Measurements from ENCODE around the gene USP44. TPM values are rescaled to one million over a fixed set of nuclear protein-coding genes. Genes with fewer than 3 reads are reported as not detected.

The USP44 gene
- polyA plus RNA-seq, 1 donor from 2014 or later = 3.7 TPM

DNA sequence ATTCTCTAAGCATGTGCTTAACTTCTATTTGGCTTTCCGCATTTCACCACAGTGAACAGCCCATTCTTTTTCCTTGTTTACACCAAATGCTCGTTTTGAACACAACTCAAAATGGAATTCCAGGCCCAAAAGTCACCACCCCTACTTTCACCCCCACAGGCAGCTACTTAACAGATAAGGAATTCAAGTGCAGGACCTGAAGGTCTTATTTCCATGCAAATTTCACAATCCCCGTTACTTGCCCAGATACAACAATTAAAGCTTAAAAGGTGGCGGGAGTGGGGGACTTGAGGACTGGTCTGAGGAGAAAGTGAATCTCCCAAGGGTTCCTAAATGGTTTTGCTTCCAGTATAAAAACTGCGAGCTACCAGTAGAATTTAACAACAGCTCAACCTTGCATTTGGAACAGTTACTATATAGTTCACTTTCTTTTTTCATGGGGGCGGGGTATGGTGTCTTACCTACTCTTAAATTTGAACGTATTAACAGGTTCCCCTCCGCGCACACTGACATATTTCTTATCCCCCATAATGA is 3.7 kb downstream of the USP44 start:
- peak overlapping the region; percentile 92 for H3K4me3 ChIP-seq (ENCODE audit: low read length)
- no peaks in the 10 kb centered on the region for H4K20me1 ChIP-seq (ENCODE audit: insufficient read depth)
- H2AFZ ChIP-seq (ENCODE audit: low read depth, low read length) = peak overlapping the region; percentile 68
- TF ChIP-seq, protein P1, sequence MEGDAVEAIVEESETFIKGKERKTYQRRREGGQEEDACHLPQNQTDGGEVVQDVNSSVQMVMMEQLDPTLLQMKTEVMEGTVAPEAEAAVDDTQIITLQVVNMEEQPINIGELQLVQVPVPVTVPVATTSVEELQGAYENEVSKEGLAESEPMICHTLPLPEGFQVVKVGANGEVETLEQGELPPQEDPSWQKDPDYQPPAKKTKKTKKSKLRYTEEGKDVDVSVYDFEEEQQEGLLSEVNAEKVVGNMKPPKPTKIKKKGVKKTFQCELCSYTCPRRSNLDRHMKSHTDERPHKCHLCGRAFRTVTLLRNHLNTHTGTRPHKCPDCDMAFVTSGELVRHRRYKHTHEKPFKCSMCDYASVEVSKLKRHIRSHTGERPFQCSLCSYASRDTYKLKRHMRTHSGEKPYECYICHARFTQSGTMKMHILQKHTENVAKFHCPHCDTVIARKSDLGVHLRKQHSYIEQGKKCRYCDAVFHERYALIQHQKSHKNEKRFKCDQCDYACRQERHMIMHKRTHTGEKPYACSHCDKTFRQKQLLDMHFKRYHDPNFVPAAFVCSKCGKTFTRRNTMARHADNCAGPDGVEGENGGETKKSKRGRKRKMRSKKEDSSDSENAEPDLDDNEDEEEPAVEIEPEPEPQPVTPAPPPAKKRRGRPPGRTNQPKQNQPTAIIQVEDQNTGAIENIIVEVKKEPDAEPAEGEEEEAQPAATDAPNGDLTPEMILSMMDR (IDR thresholded peaks at IDR 0.05; ENCODE audit: poor library complexity, severe bottlenecking) = no peak
- no peak for TF ChIP-seq RAD21 (conservative IDR thresholded peaks at IDR 0.05)
- TF ChIP-seq EP300 (conservative IDR thresholded peaks at IDR 0.05; ENCODE audit: poor library complexity, severe bottlenecking) = no peak
- no peak for TF ChIP-seq MXI1 (conservative IDR thresholded peaks at IDR 0.05; ENCODE audit: poor library complexity, severe bottlenecking)
- no peak for TF ChIP-seq EZH2 (IDR thresholded peaks at IDR 0.05; ENCODE audit: borderline replicate concordance, insufficient read depth, low read length, poor library complexity, severe bottlenecking)
- no peak for TF ChIP-seq POLR2AphosphoS5 (IDR thresholded peaks at IDR 0.05)
- no peak for TF ChIP-seq TAF1 (IDR thresholded peaks at IDR 0.05; ENCODE audit: low read depth)
- TF ChIP-seq SMC3 (conservative IDR thresholded peaks at IDR 0.05; ENCODE audit: poor library complexity) = no peak
- TF ChIP-seq, protein P2, sequence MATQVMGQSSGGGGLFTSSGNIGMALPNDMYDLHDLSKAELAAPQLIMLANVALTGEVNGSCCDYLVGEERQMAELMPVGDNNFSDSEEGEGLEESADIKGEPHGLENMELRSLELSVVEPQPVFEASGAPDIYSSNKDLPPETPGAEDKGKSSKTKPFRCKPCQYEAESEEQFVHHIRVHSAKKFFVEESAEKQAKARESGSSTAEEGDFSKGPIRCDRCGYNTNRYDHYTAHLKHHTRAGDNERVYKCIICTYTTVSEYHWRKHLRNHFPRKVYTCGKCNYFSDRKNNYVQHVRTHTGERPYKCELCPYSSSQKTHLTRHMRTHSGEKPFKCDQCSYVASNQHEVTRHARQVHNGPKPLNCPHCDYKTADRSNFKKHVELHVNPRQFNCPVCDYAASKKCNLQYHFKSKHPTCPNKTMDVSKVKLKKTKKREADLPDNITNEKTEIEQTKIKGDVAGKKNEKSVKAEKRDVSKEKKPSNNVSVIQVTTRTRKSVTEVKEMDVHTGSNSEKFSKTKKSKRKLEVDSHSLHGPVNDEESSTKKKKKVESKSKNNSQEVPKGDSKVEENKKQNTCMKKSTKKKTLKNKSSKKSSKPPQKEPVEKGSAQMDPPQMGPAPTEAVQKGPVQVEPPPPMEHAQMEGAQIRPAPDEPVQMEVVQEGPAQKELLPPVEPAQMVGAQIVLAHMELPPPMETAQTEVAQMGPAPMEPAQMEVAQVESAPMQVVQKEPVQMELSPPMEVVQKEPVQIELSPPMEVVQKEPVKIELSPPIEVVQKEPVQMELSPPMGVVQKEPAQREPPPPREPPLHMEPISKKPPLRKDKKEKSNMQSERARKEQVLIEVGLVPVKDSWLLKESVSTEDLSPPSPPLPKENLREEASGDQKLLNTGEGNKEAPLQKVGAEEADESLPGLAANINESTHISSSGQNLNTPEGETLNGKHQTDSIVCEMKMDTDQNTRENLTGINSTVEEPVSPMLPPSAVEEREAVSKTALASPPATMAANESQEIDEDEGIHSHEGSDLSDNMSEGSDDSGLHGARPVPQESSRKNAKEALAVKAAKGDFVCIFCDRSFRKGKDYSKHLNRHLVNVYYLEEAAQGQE (IDR thresholded peaks at IDR 0.05; ENCODE audit: borderline replicate concordance) = no peak
- no peaks in the 10 kb centered on the region for H3K36me3 ChIP-seq (ENCODE audit: insufficient read depth, low read length)
- peaks cover 14% of the 10 kb centered on the region for H3K27me3 ChIP-seq (ENCODE audit: insufficient read depth, low read depth, low read length)
- peak overlapping the region; percentile 76 for H3K9ac ChIP-seq (ENCODE audit: low read length)
- H3K9me3 ChIP-seq (ENCODE audit: low read length) = no peaks in the 10 kb centered on the region
- H3K9me2 ChIP-seq (ENCODE audit: insufficient read depth, low read length) = no peaks in the 10 kb centered on the region
- peaks cover 3% of the 10 kb centered on the region for H3F3A ChIP-seq (ENCODE audit: insufficient read depth, low read length, poor library complexity, severe bottlenecking)
- peak overlapping the region; percentile 98 for H3K4me2 ChIP-seq (ENCODE audit: low read length)
- H3K79me2 ChIP-seq (replicated peaks; ENCODE audit: insufficient read depth, low read length) = peaks cover 6% of the 10 kb centered on the region
- H3K27ac ChIP-seq (ENCODE audit: low read length) = no peak overlapping the region

DNA sequence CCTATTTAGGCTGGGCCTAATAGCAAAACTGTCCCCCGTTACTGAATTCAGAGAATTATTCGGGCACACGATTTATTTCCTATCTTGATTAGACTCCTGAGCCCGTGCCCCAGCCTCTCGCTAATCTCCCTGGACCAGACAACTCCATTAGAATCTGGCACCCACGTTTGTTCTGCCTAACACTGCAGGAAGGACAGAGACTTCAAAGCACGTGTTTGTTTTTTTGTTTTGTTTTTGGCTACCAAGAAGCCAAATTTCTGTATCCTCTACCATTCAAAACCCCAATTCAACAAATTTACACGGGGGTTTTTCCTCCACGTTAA is 4.8 kb downstream of the USP44 start:
- Histone ChIP-seq H3F3A (ENCODE audit: insufficient read depth, low read length, poor library complexity, severe bottlenecking) (peaks cover 3% of the 10 kb centered on the region), H4K20me1 (ENCODE audit: insufficient read depth) (no peaks in the 10 kb centered on the region), H3K27ac (ENCODE audit: low read length) (no peak overlapping the region), H3K79me2 (replicated peaks; ENCODE audit: insufficient read depth, low read length) (peaks cover 6% of the 10 kb centered on the region), H3K9me3 (ENCODE audit: low read length) (no peaks in the 10 kb centered on the region), H3K9me2 (ENCODE audit: insufficient read depth, low read length) (no peaks in the 10 kb centered on the region), H3K27me3 (ENCODE audit: insufficient read depth, low read depth, low read length) (peaks cover 14% of the 10 kb centered on the region), H2AFZ (ENCODE audit: low read depth, low read length) (no peak overlapping the region), H3K36me3 (ENCODE audit: insufficient read depth, low read length) (no peaks in the 10 kb centered on the region), H3K4me2 (ENCODE audit: low read length) (no peak overlapping the region), H3K9ac (ENCODE audit: low read length) (no peak overlapping the region), H3K4me3 (ENCODE audit: low read length) (no peak overlapping the region)
- TF ChIP-seq POLR2AphosphoS5 (IDR thresholded peaks at IDR 0.05) (no peak), TAF1 (IDR thresholded peaks at IDR 0.05; ENCODE audit: low read depth) (no peak), EZH2 (IDR thresholded peaks at IDR 0.05; ENCODE audit: borderline replicate concordance, insufficient read depth, low read length, poor library complexity, severe bottlenecking) (no peak), EP300 (conservative IDR thresholded peaks at IDR 0.05; ENCODE audit: poor library complexity, severe bottlenecking) (no peak), MXI1 (conservative IDR thresholded peaks at IDR 0.05; ENCODE audit: poor library complexity, severe bottlenecking) (no peak), RAD21 (conservative IDR thresholded peaks at IDR 0.05) (no peak)

All from neural cell (in vitro differentiated cells).